HG03108 (cell line): Measurements from ENCODE around the gene BFSP2.

ENCODE experiments used
- ATAC-seq: cut with Tn5 transposase; IDR thresholded peaks from one replicate; pipeline ENCODE4 v1.9.1; 2021; ENCODE audit warnings: moderate library complexity; ENCODE audit not compliant: unreplicated experiment

BFSP2 gene

GRCh38 chr3:133383175-133383574, 16.7 kb upstream of the BFSP2 start:
- ATAC-seq = no peak

- no peak for ATAC-seq
Measured at GRCh38 chr3:133383741-133384140, 16.1 kb upstream of the BFSP2 start.

DNA sequence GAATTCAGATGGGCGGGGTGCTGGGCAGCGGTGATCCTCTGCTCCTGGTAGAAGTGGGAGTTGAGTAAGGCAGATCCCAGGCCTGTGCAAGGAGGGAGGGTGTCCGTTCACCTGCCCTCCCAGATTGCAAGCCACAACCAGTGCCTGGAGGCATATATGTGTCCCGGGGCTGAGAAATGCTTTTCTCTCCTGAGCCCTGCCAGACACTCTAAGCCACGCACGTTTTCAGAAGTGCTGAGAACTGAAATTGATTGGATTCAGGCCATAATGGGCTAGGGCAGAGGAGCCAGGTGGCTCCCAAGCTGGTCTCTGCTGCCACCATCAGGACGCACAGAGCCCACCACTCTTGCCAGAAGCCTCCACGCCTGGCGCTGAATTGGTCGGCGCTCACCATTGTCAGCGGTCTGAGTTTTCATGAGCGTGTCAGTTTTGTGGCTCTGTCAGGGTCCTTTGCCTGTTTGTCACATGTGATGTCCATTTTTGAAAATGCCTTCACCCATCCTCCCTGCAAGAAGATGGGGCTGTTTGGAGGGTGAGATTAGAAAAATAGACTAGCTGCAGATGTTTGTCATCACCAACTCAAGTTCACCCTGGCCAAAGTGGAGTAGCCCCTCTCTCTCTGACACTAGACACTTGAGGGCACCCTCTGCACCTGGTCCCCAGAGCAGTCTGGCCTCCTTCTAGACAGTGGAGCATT, 15.4 kb upstream of the BFSP2 start:
- ATAC-seq = no peak

- ATAC-seq = no peak
Measured at GRCh38 chr3:133386876-133387275, 13.0 kb upstream of the BFSP2 start.

- no peak for ATAC-seq
Measured at GRCh38 chr3:133387341-133387740, 12.5 kb upstream of the BFSP2 start.

DNA sequence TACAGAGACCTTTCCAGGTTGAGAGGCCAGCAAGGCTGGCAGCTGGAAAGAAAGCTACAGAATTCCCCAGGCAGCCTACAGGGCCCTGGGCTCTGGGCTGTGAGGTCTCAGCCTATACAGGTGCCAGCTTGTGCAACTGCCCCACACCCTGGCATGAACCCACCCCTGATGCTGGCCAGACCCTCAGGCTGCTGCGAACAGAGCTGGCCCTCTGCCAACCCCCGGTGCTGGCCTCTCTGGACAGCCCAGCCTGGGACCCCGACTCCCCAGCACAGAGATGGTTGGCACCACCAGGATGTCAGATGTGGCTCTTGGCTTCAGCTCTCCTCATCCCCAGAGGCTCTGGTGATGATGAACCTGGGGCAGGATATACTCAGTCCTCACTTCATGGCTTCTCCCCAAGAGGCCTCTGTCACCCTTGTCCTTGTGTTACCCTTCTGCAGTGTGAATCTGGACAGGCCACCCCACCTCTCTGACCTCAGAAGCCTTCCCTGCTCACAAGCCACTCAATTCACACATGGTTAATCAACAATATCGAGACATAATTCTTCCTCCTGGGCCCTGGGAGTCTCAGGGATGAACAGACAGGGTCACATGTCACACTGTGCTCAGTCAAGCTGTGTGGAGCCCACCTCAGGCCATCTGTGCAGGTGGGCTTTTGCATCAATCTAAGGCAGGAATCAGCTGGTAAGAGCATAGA, 11.0 kb upstream of the BFSP2 start:
- no peak for ATAC-seq

GRCh38 chr3:133390715-133391114, 9.1 kb upstream of the BFSP2 start:
- no peak for ATAC-seq

DNA sequence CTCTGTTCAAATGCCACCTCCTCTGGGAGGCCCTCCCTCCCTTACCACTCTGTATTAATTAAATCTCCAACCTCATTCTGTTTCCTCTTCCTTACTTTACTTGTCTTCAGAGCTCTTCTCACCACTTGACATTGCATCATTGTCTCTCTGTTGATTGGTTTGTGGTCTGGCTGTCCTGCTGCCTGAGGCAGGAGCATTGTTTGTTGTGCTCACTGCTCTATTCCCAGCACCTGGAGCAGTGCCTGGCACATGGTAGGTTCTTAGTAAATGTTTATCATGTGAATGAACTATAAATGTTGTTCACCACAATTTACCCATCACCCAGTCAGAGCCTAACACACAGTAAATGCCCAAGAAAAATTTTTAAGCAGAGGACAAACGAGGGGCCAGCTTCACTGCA, 6.7 kb upstream of the BFSP2 start:
- ATAC-seq = no peak

GRCh38 chr3:133393691-133394474, 6.0 kb upstream of the BFSP2 start:
- ATAC-seq = no peak

DNA sequence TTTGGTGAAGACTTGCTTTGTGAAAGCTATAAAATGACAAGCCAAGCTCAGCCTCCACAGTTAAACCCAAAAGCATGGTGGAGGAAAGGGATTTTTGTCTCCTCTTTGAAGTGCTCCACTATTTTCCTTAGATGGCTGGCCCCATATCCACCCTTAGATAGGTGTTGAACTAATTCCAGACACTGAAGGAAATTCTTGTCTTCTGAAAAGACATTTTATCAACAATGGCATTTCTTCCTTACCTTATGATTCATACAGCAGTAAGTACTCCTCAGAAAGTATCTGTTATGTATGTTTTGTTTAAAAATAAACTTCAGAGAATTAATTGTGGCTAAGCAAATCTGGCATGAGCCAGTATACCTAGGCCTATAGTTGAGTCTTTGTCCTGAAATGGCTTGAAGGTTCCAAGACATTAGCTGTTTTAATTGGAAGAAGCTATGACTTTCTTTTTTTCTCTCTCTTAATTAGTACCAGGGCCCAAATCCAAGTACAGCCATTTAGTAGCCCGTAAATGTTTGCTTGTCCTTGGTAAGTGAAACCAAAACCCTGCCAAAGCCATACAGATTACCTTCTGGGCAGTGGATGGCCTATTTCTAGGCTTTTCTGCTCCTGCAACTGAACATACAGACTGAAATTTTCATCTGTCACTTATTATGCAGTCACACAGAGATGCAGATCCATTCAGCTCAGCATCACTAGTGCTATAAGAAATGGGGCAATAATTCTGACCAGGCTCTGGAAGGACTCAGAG, 5.1 kb upstream of the BFSP2 start:
- ATAC-seq = no peak

DNA sequence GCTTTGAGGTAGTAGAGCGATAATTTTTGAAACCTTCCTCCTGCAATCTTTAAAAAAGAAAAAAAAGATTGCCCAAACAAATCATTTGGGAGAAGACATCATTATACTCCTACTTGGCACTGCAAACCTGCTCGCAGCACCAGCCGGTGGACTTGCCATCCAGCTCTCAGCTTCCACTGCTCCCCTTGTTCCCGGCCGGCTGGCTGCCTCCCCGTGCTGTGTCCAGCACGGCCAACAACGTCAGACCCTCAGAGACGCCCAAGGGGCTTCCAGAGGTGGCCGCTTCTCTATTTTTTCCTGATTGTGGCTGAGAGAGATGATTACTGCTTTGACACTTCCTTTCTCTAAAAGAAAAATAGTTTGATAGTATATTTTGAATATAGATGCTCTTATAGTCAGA, 3.0 kb upstream of the BFSP2 start:
- ATAC-seq = no peak

GRCh38 chr3:133401374-133402135, 1.7 kb downstream of the BFSP2 start:
- no peak for ATAC-seq

DNA sequence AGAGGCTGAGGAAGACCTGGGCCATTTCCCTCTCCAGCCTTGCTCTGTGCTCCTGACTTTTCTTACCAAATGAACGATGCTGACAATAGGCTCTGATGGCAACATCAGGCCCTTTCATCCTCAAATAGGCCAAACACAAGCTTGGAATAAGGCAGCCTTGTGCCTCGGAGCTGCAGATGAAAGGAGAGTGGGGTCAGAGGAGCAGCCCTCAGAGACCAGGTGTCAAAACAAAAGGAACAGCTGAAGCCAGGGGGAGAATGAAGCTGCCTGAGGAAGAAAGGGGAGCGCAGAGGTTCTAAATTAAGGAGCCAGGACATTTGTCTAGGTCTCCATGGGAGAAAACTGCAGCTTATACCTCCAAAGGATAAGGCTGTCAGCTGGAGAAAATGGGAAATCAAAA, 5.1 kb downstream of the BFSP2 start:
- ATAC-seq = no peak

GRCh38 chr3:133408366-133408765, 8.5 kb downstream of the BFSP2 start:
- no peak for ATAC-seq

DNA sequence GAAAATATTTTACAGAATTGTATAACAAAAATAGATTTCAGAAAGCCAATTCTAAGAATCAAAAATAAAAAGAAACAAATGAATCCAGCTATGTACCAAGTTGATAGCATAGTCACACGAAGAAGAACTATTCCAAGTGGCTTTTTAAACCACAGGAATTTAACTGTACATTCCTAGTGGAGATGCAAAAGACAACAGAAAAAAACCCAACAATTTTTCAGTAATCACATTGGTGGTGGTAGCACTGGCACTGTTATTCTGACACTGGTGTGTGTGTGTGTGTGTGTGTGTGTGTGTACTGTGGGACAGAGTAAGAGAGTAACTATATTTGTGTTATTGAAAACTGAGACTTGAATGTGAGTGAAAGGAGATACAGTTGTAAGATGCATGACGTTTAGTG, 9.1 kb downstream of the BFSP2 start:
- no peak for ATAC-seq

- ATAC-seq = no peak
Measured at GRCh38 chr3:133410191-133410892, 10.5 kb downstream of the BFSP2 start.

GRCh38 chr3:133412183-133413132, 12.6 kb downstream of the BFSP2 start:
- no peak for ATAC-seq

DNA sequence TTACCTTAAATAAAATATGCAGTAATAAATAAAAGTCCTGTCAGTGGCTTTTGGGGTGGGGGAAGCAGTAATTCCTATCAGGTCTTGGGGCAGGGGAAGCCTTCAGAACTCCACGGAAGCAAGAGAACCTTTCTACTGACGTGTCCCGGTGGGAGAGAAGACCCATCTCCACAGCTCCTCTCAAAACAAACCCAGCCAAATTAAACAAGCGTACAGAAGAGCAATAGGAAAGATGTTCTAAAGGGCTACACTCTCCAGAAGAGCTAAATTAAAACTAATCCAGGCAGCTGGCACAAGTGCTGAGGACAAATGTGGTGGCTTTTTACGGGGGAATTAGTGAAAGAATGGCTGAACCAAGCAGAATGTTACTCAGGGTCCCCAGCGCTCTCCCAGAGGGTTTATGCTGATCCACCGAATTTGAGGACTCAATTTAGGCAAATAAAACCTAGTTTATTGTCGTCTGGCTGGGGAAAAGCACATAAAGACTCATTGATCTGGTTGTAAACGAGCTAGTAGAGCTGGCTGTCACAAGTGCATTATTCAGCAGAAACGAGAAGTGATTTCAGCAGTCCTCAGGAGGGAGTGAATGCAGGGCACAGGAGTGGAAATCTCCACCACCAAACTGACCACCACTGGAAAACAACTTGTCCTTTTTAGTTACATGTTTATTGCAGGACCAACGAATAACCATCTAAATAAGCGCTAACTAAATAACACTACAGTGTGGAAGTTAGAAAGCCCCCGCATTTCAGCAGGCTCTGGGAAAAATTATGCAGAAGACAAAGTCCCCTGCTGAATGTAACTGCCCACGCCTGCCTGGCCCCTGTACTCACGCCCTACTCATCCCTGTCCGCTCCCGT, 13.5 kb downstream of the BFSP2 start:
- no peak for ATAC-seq
